HEK293 (cell line): ENCODE measurements around the gene RNF111.
A peak's percentile ranks its signal among the peaks of the same experiment; 100 is the strongest.

Experiments
- FEZF1 ChIP-seq: fragments of 450-650 bp; formaldehyde crosslinking; IDR thresholded peaks from 2 replicates; pipeline ENCODE4 v1.5.1; 2016; ENCODE audit warnings: missing biosample characterization, missing genetic modification characterization
- GLI2 ChIP-seq: fragments of 450-650 bp; formaldehyde crosslinking; IDR thresholded peaks from 2 replicates; pipeline ENCODE4; 2017; ENCODE audit warnings: missing biosample characterization, missing genetic modification characterization, low read depth, borderline replicate concordance
- GLIS1 ChIP-seq: fragments of 450-650 bp; formaldehyde crosslinking; IDR thresholded peaks from 2 replicates; pipeline ENCODE4 v1.5.1; 2016; ENCODE audit warnings: missing biosample characterization, missing genetic modification characterization
- INSM2 ChIP-seq: fragments of 450-650 bp; formaldehyde crosslinking; IDR thresholded peaks from 2 replicates; pipeline ENCODE4 v1.5.1; 2016; ENCODE audit warnings: missing biosample characterization, missing genetic modification characterization
- OSR2 ChIP-seq: fragments of 450-650 bp; formaldehyde crosslinking; IDR thresholded peaks from 2 replicates; pipeline ENCODE4 v1.5.1; 2016; ENCODE audit warnings: missing biosample characterization, missing genetic modification characterization
- PATZ1 ChIP-seq: fragments of 450-650 bp; formaldehyde crosslinking; IDR thresholded peaks from 2 replicates; pipeline ENCODE4 v1.5.1; 2016; ENCODE audit warnings: missing biosample characterization, missing genetic modification characterization
- PRDM1 ChIP-seq: fragments of 450-650 bp; formaldehyde crosslinking; IDR thresholded peaks from 2 replicates; pipeline ENCODE4; 2016; ENCODE audit warnings: missing biosample characterization, missing genetic modification characterization
- PRDM4 ChIP-seq: fragments of 450-650 bp; formaldehyde crosslinking; IDR thresholded peaks from 2 replicates; pipeline ENCODE4 v1.5.1; 2017; ENCODE audit warnings: missing biosample characterization, missing genetic modification characterization
- ZBTB17 ChIP-seq: fragments of 450-650 bp; formaldehyde crosslinking; IDR thresholded peaks from 2 replicates; pipeline ENCODE4 v1.5.1; 2016; ENCODE audit warnings: missing biosample characterization, missing genetic modification characterization
- ZBTB26 ChIP-seq: fragments of 450-650 bp; formaldehyde crosslinking; optimal IDR thresholded peaks from 2 replicates; pipeline ENCODE3; 2016; ENCODE audit warnings: missing biosample characterization, mild to moderate bottlenecking, missing genetic modification characterization
- ZFHX2 ChIP-seq: fragments of 450-650 bp; formaldehyde crosslinking; conservative IDR thresholded peaks from 2 replicates; pipeline ENCODE4 v1.5.1; 2016; ENCODE audit warnings: missing biosample characterization, missing genetic modification characterization
- ZFP3 ChIP-seq: fragments of 450-650 bp; formaldehyde crosslinking; IDR thresholded peaks from 2 replicates; pipeline ENCODE4 v1.5.1; 2016; ENCODE audit warnings: low read depth, missing biosample characterization, missing genetic modification characterization
- ZIC2 ChIP-seq: fragments of 450-650 bp; formaldehyde crosslinking; IDR thresholded peaks from 2 replicates; pipeline ENCODE4 v1.5.1; 2016; ENCODE audit warnings: missing biosample characterization, missing genetic modification characterization
- ZNF140 ChIP-seq: fragments of 450-650 bp; formaldehyde crosslinking; IDR thresholded peaks from 2 replicates; pipeline ENCODE4 v1.5.1; 2016; ENCODE audit warnings: missing biosample characterization, missing genetic modification characterization
- ZNF148 ChIP-seq: fragments of 450-650 bp; formaldehyde crosslinking; IDR thresholded peaks from 2 replicates; pipeline ENCODE4 v1.5.0; 2017; ENCODE audit warnings: missing biosample characterization, missing genetic modification characterization, borderline replicate concordance
- ZNF157 ChIP-seq: fragments of 450-650 bp; formaldehyde crosslinking; IDR thresholded peaks from 2 replicates; pipeline ENCODE4 v1.5.1; 2016; ENCODE audit warnings: missing biosample characterization, missing genetic modification characterization
- ZNF2 ChIP-seq: fragments of 450-650 bp; formaldehyde crosslinking; IDR thresholded peaks from 2 replicates; pipeline ENCODE4 v1.5.1; 2016; ENCODE audit warnings: missing biosample characterization, missing genetic modification characterization
- ZNF202 ChIP-seq: fragments of 450-650 bp; formaldehyde crosslinking; IDR thresholded peaks from 2 replicates; pipeline ENCODE4 v1.5.1; 2016; ENCODE audit warnings: missing biosample characterization, missing genetic modification characterization, borderline replicate concordance
- ZNF24 ChIP-seq: fragments of 450-650 bp; formaldehyde crosslinking; IDR thresholded peaks from 2 replicates; pipeline ENCODE4 v1.5.1; 2016; ENCODE audit warnings: missing biosample characterization, missing genetic modification characterization
- ZNF274 ChIP-seq, 2 experiments: fragments of 200-500 bp in 1 of 2; fragments of 450-650 bp in 1 of 2; sonication (Bioruptor generic) in 1 of 2; formaldehyde crosslinking in 1 of 2; IDR thresholded peaks; 2 replicates each; pipeline versions ENCODE4 v1.5.1 to v1.6.1; 2014 to 2016; ENCODE audit warnings: borderline replicate concordance in 1 of 2, inconsistent platforms in 1 of 2, low read length in 1 of 2, missing biosample characterization in 1 of 2, missing genetic modification characterization in 1 of 2
- ZNF280C ChIP-seq: fragments of 450-650 bp; formaldehyde crosslinking; IDR thresholded peaks from 2 replicates; pipeline ENCODE4 v1.5.1; 2016; ENCODE audit warnings: missing biosample characterization, missing genetic modification characterization
- ZNF580 ChIP-seq: fragments of 450-650 bp; formaldehyde crosslinking; IDR thresholded peaks from 2 replicates; pipeline ENCODE4 v1.5.1; 2016; ENCODE audit warnings: missing biosample characterization, missing genetic modification characterization
- ZNF645 ChIP-seq: fragments of 450-650 bp; formaldehyde crosslinking; IDR thresholded peaks from 2 replicates; pipeline ENCODE4; 2016; ENCODE audit warnings: missing biosample characterization, missing genetic modification characterization
- ZNF701 ChIP-seq: fragments of 450-650 bp; formaldehyde crosslinking; IDR thresholded peaks from 2 replicates; pipeline ENCODE4 v1.5.1; 2016; ENCODE audit warnings: missing biosample characterization, missing genetic modification characterization
- ZNF792 ChIP-seq: fragments of 450-650 bp; formaldehyde crosslinking; IDR thresholded peaks from 2 replicates; pipeline ENCODE4 v1.5.1; 2016; ENCODE audit warnings: missing biosample characterization, missing genetic modification characterization

RNF111 gene

GRCh38 chr15:58988006-58988785, 733 bp downstream of the RNF111 start (continued):
- TF ChIP-seq ZNF280C (tag by site-specific recombination) (no peak), ZFP3 (no peak), ZNF792 (tag by site-specific recombination) (no peak), PRDM4 (tag by site-specific recombination) (no peak), ZNF580 (tag by site-specific recombination) (no peak), OSR2 (tag by site-specific recombination) (no peak), ZNF645 (tag by site-specific recombination) (no peak), INSM2 (tag by site-specific recombination) (no peak), ZNF274 (IDR thresholded peaks at IDR 0.05; ENCODE audit: low read length) (no peak), ZNF274 (tag by site-specific recombination; IDR thresholded peaks at IDR 0.05; ENCODE audit: borderline replicate concordance) (no peak), GLI2 (tag by site-specific recombination) (no peak), ZBTB17 (tag by site-specific recombination) (peak; percentile 73; the same call in 1 of the 2 replicates), ZFHX2 (tag by site-specific recombination) (peak; percentile 92), ZIC2 (tag by site-specific recombination) (peak; percentile 24; the same call in 1 of the 2 replicates), ZBTB26 (tag by site-specific recombination) (peak; percentile 56), ZNF2 (no peak), ZNF701 (no peak), FEZF1 (tag by site-specific recombination) (no peak), PATZ1 (tag by site-specific recombination) (peak; percentile 32; the same call in 1 of the 2 replicates), ZNF148 (tag by site-specific recombination) (no peak), GLIS1 (tag by site-specific recombination) (no peak), ZNF157 (tag by site-specific recombination) (no peak), PRDM1 (tag by site-specific recombination) (no peak), ZNF24 (tag by site-specific recombination) (no peak), ZNF202 (tag by site-specific recombination) (no peak), ZNF140 (tag by site-specific recombination) (no peak)
